Measurements from ENCODE around the gene FBXO21.
A peak's percentile ranks its signal among the peaks of the same experiment; 100 is the strongest.
"Not testable (repeated sequence)": the region's sequence is repeated elsewhere in the genome, so short reads cannot be mapped to it uniquely, and the experiment has no call there.

The FBXO21 gene, protein sequence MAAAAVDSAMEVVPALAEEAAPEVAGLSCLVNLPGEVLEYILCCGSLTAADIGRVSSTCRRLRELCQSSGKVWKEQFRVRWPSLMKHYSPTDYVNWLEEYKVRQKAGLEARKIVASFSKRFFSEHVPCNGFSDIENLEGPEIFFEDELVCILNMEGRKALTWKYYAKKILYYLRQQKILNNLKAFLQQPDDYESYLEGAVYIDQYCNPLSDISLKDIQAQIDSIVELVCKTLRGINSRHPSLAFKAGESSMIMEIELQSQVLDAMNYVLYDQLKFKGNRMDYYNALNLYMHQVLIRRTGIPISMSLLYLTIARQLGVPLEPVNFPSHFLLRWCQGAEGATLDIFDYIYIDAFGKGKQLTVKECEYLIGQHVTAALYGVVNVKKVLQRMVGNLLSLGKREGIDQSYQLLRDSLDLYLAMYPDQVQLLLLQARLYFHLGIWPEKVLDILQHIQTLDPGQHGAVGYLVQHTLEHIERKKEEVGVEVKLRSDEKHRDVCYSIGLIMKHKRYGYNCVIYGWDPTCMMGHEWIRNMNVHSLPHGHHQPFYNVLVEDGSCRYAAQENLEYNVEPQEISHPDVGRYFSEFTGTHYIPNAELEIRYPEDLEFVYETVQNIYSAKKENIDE
- total RNA-seq: 61.8 to 87.0 reads per million in 2 donors

DNA sequence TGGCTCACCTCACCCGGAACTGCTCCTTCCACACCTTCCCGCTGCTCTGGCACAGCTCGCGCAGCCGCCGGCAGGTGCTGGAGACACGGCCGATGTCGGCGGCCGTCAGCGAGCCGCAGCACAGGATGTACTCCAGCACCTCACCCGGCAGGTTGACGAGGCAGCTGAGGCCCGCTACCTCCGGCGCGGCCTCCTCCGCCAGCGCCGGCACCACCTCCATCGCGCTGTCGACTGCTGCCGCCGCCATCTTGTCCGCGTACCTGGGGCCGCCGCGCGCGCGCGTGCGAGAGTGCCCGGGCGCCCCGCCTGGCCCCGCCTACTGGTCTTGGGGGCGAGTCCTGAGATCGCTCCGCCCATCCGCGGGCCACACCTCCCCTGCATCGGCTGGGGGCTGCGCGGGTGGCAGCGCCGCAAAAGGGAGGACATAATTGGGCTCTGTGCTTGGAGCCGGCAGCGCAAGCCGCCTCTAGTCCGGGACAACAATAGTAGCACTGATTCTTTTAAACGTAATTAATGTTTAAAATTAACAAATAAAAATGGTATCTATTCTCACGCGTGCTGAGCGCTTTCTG lies at the start of gene FBXO21:
Gene FBXO21, minus strand, starts transcription at position 261 of the 572 bp plus-strand sequence. Its CDS starts 14 bp downstream, at position 247.
- peak; percentile 88 to 92 (median 90) for DNase-seq

DNA sequence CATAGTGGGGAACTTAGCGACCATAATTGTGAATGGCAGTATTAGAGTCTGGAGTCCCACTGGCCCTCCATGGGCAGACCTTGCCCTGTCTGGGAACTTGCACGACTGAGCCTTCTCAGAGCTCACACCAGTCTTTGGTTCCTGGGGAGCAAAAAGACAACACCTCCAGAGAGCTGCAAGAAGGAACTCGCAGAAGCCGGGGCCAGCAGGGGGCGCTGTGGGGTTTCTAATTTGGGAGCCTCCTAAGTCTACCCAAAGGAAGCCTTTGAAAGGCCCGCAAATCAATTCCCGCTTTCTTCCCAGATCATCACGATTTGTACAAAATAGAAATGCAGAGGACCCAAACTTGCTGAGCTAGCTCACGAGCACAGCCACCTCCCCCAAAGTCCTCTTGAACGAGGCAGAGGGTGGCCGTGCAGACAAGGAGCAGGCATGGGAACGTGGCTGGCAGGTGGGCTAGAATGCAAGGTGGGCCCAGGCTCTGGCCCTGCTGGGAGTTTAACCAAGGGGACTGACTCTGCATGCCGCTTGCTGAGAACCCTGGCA lies 46.3 kb upstream of the FBXO21 start:
- peak; percentile 4 to 61 (median 54) for DNase-seq

DNA sequence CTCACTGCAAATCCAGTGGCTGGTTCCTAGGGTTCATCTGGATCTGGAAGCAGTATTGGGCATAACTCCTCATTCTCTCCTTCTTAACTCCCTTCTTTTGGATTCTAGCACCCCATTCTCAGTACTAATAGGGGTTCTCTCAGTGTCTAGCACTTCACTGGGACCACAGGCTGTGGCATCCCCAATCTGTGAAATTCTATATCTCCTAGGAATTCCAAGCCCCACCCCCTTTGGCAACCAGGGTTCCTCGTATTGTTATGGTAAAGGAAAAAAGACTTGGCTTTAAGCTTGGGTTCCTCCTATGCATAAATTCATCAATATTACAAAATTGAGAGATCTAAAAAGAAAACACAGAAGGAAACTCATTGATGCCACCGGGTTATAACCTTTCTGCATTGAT lies 45.0 kb upstream of the FBXO21 start:
- no peak for DNase-seq

DNA sequence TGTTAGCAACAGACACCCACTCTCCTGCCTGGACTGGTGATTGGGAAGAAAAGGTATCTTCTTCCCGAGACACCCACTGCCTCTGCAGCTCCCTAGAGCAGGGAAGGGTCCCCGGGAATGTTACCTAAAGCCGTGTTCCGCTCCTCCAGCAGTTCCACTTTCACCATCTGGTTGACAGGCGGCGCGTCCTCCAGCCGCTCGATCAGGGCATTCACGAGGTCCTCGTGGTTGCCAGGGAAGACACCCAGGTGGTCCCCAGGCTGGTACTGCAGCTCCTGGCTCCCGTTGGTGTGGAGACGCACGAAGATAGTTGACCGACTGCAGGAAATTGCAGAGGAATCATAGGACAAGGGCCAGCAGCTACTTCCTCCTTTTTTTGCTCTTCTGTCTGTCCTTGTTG lies 44.2 kb upstream of the FBXO21 start:
- DNase-seq: no peak

DNA sequence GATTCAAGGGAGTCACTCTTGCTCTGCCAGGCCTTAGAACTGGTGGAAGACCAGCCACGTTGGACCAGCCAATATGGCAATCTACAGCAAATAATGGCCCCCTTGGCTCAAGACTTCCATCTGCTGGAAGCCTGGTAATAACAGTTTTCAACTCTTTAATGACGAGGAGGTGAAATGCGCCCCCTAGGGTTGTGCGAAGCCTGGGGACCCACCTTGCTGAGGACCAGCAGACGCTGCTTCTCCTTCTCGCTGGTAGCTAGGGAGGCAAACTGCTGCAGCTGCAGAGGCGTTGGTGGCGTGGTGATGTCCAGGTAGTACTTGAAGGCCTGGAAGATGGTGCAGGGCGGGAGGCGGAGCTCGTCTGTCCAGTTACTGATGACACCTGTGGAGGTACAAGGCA lies 41.5 kb upstream of the FBXO21 start:
- DNase-seq: no peak

DNA sequence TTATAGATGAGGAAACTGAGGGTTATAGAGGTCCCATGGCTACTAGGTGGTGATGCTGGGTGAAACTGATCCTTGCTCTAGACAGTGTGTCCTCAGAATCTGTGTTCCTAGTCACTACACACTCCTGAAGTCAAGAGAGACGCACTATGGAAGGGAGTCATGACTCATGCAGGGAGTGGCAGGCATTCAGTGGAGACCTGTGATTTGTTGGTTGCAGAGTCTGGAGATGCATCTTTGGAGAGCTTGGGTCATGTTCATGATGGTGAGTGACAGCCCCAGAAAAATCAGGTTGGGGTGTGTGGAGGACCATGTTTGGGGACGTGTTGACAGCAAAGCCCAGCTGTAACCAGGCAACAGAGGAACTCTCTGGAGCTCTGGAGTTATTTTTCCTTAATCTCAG lies 38.0 kb upstream of the FBXO21 start:
- DNase-seq: no peak

DNA sequence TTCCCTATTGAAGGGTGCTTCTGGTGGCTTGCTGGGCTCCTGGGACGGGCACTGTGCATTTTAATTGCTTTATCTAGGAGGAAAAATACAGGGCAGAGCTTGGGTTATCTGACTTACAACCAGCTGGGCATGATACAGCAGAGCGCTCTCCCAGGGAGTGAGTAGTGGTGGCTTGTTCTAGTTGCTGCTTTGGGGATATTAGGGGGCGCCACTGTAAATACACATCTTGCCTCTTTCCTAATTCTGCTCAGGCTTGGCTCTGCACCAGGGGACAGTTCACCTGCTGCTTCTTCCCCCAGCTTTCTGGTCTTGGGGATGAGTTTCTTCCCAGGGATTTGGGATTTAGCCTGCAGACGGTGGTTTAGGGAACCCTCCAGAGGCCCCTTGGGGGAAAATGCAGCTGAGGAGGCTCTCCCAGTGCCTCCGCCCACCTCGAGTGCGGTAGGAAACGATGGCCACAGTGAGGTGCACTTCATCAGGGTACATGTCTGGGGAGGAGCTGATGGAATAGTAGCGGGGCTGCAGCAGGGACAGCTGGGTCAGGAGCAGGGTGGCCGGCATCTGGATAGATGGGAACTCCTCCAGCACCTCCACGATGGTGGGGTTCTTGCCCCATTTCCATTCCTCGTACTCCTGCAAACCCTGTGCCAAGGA lies 36.9 kb upstream of the FBXO21 start:
- DNase-seq: no peak

DNA sequence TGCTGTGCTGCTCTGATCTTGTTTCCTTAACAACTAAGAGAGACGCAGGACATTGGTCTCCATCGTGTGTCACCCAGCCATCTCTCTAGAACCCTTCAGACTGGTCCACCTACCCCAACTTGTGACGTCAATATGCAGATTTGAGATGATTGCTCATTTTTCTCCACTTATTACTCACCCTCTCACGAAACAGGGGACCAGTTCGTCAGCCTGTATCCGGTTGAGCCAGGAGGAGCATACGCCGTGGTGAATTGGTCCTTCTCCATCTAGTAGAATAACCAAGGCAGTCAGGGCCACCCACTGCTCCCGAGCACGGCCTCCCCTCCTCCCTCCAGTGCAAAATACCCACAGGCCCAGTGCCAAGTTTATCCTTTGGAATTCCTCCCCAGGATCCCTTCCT lies 36.2 kb upstream of the FBXO21 start:
- DNase-seq: no peak

DNA sequence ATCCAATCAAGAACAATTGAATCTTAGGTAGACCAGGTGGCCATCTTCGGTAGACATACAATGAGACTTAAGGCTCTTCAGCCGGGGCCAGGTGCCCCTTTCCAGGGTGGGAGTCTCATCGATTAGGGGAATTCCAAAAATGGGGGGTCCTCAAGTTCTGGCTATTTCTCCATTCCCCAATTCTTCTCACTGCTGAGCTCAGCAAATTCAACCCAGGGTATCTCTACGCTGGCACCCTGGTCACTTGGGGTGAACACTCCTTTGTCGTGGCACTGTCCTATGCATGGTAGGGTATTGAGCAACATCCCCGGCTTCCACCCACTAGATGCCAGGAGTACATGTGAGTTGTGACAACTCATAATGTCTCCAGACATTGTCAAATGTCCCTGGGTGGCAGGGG lies 34.9 kb upstream of the FBXO21 start:
- no peak for DNase-seq

DNA sequence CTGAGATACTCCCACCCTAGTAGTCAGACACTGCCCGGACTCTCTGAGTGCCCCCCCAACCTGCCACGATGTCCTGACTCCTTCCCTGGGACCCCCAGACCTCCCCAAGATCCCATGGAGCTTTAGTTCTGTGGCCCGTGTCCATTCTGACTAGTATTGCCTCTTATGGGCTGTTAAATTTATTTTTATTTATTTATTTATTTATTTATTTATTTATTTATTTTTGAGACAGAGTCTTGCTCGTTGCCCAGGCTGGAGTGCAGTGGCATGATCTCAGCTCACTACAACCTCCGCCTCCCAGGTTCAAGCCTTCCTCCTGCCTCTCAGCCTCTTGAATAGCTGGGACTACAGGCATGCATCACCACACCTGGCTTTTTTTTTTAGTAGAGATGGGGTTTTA lies 30.7 kb upstream of the FBXO21 start:
- not testable (repeated sequence) for DNase-seq

DNA sequence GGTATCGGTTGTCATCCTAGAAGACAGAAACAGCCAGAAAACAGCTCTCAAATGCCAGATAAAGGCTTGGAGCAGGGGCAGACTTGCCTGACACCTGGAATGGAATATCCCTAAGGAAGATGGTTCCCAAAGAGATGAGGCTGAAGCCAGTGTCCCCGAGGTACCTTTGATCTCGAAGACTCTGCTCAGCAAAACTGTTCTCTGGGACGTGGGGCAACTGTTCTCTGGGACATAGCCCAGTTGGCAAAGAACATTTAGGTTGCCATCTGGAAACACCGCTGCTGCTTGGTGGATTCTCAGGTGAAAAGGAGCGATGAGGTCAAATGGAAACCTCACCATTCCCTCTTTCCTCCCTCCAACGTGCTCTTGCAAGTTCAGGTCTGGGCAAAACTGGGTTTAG lies 27.9 kb upstream of the FBXO21 start:
- DNase-seq: no peak

DNA sequence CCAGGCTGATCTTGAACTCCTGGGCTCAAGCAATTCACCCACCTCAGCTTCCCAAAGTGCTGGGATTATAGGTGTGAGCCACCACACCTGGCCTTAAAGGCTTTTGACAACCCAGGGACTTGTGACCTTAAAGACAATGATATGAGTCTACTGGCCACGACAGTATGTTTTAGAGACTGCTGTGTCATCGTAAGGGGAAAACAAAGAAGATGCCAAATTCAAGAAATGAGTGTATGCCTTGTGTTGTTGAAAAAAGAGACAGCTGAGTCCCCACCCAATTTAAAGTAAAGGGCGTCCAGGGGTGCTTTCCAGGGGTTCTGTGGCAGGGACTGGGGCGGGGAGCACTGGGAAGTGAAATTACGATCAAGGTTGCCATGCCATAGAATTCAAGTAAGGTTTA lies 26.4 kb upstream of the FBXO21 start:
- no peak for DNase-seq

DNA sequence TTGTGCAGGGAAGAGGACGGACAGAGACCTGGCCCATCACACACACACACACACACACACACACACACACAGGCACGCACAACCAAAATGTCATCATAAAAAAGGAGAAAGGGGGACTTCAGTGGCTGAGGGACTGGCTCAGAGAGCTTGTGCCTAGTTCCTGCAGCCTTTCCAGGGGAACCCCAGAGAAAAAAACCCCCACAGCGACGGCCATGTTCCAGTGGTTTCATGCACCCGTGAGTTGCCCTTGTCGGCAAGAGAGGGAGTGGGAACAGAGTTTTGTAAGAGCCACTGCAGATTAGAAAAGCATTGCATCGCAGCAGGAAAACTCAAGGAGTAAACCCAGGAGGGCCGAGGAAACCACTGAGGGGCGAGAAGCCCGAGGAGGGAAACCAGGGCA lies 24.5 kb upstream of the FBXO21 start:
- DNase-seq: no peak

DNA sequence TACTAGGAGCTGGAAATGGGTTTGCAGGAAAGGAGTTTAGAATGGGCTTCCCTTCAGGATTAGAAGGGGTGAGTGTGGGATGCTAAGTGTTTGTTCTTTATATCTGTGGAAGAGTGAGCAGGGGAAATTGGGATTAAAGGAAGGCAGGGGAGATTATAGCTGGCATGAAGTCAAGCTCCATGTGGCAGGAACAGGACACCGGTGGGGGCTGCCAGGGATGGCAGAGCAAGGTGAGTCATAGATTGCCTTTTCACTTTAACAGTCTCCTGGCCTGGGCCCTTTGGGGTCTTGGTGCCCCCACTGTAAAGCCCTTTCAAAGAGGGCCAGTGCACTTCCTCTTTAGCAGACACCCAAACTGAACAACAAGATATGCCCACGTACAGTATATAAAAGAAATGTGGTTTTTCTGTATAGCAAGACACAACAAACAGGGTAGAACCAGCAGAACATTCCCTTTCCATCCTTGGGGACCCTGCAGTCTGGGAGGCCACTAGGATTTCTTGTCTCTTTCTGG lies 23.1 kb upstream of the FBXO21 start:
- DNase-seq: no peak

DNA sequence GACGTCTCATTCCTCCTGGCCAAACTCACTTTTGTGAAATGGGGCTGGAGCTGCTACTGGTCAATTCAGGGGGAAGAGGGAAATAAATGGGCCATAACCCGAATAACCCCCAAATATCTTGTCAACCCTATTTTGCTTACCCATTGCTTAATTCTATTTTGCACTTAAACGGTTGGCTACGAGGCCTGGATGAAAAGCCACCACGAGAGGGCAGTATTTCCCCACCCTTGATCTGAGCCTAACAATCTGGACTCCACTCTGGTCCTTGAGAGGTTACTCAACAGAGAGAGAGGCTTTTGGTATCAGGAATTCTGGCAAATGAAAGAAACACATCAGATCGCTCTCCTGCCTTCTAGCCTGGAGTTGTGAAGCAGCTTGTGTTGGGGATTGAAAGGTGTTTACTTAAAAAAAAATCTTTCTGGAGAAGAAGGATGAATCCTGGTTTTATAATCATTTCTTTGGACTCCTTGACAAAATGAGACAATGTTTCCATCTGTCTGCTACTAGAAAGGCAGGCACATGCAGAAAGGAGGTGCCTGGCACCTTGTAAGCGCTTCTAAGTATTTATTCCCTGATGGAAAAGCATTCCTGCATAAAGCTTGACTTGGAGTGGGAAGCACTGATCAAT lies 22.4 kb upstream of the FBXO21 start:
- DNase-seq: peak in 3 of 5 experiments; percentile 35 to 54 (median 40)

DNA sequence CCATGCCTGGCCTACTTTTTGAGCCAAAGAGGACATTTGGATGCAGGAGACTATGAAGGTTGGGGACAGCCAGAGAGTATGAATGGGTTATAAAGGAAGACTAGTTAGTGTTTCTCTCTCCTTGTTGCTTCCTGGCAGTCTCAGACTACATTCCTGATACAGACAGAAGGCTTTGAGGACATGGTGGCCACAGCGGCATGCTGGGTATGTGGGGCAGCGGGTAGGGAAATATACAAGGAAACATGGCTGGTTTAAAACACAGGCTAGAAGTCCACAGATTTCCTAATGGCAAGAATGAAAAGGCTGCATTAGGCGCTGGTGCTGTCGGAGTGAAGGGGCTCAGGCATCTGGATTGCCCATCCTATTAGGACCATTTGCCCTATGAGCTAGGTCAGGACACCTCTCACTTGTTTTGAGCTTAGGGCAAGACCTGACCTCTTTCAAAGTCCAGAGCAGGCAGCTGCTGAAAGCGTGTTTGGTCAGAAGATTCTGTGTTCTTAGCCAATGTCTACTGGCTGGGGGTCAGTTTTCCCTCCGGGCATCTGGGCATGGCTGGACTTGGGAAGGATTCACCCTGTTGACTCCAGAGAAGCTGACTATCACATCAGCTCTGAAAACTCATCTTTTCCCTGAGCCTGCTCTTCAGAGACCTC lies 20.1 kb upstream of the FBXO21 start:
- no peak for DNase-seq

DNA sequence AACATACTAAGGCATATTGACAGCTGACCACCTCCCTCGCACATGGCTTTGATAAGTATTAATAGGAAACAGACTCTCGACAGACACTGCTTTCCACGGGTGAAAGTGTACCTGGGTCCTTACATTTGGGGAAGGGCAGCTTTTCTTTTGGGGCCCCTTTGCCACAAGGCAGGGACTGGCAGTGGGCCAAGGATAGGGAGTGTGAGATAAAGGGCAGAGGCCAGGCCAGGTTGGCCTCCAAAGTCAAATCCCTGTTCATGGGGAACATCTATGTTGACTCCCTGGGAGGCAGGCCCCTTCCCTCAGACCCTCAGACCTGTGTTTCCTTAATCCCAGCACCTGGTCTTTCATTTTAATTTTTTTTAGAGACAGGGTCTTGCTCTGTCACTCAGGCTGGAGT lies 19.4 kb upstream of the FBXO21 start:
- no peak for DNase-seq

DNA sequence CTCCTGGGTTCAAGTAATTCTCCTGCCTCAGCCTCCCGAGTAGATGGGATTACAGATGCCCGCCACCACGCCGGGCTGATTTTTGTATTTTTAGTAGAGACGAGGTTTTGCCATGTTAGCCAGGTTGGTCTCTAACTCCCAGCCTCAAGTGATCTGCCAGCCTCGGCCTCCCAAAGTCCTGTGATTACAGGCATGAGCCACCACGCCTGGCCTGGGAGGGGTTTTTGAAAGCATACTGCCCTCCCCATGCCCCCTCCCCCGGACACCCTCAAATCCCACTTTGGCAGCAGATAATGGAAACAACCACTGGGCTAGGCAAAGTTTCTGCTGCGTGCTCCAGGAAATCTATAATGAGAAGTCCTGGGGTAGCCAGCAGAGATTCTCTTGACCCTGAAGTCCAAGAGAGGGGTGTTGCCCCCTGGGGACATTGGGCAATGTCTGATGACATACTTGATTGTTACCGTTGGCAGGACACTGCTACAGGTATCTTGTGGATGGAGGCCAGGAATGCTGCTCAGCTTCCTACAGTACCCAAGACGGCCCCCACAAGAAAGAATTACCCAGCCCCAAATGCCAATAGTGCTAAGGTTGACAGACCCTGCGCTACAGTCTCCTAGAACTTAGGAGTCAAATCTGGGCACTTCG lies 18.7 kb upstream of the FBXO21 start:
- no peak for DNase-seq

DNA sequence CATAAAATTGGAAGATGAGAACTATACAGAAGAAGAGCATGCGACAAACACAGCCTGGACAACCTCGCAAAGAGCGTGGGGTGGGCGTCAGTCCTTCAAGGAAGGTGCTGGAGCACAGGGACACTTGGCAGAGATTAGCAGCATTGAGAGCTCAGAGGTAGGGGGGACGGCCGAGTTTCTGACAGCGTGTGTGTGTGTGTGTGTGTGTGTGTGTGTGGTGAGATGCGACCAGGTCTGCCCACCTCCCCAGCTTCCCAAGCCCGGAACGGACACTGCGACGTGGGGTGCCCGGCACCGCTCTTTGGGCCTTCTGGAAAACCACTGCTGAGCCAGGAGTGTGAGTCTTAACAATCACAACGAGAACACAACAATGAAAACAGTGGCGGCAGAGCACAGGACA lies 17.9 kb upstream of the FBXO21 start:
- no peak for DNase-seq

DNA sequence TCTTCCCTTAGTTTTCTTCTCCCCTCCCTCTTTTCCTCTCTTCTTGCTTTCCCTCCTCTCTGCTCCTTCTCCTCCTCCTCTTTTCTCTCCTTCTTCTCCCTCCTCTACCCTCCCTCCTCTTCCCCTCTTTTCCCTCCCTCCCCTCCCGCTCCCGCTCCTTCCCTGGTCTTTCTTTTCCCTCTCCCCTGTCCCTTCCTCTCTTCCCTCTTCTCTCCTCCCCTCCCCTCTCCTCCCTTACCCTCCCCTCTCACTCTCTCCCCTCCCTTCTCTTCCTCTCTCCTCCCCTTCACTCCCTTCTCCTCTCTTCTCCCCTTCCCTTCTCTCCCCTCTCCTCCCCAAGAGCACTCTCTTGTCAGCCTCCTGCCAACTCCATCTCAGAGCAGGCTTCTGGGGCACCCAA lies 17.4 kb upstream of the FBXO21 start:
- DNase-seq: no peak

DNA sequence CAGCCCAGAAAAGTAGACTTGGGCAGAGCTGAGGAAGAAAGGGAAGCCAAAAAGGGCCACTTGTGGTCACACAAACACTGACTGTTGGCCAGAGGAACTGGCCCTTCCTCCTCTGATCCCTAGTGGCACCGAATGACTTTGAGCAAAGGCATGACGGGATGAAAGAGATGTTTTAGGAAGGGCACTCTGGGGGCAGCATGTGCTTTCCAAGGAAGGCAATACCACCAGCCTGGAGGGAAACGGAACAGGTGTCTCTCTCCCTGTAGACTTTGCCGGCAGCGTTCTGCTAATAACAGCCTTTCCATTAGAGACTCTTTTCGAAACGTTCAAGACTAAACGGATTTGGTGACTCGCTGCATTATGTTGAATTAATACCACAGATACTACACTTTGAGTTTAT lies 12.3 kb upstream of the FBXO21 start:
- no peak for DNase-seq

All from T-helper 2 cell (primary cell).